Activated naive CD4-positive, alpha-beta T cell treated with anti-CD3 and anti-CD28 coated beads, Interleukin-2, amount 50 U/mL, for 24 hours (primary cell): Measurements from ENCODE around the gene FBXO42.

Source experiments
- H3K27ac Mint-ChIP-seq: one replicate; pipeline ENCODE4 v1.8.0; 2021; ENCODE audit warnings: mild to moderate bottlenecking, mixed read lengths
- H3K27me3 Mint-ChIP-seq: one replicate; pipeline ENCODE4 v1.8.0; 2021; ENCODE audit warnings: mixed read lengths
- H3K36me3 Mint-ChIP-seq: one replicate; pipeline ENCODE4 v1.8.0; 2021; ENCODE audit warnings: mixed read lengths
- H3K4me1 Mint-ChIP-seq: one replicate; pipeline ENCODE4 v1.8.0; 2021; ENCODE audit warnings: mixed read lengths
- H3K4me3 Mint-ChIP-seq: one replicate; pipeline ENCODE4 v1.8.0; 2021; ENCODE audit warnings: mild to moderate bottlenecking, mixed read lengths
- H3K9me3 Mint-ChIP-seq: one replicate; pipeline ENCODE4 v1.8.0; 2021; ENCODE audit warnings: mixed read lengths

FBXO42 gene

GRCh38 chr1:16302709-16303627 lies 49.3 kb downstream of the FBXO42 start:
- H3K9me3 Mint-ChIP-seq = no peaks in the 10 kb centered on the region
- peaks cover 5% of the 10 kb centered on the region for H3K4me1 Mint-ChIP-seq
- no peak overlapping the region for H3K27ac Mint-ChIP-seq
- H3K27me3 Mint-ChIP-seq = no peaks in the 10 kb centered on the region
- H3K36me3 Mint-ChIP-seq = peaks cover 17% of the 10 kb centered on the region
- no peak overlapping the region for H3K4me3 Mint-ChIP-seq

- Mint-ChIP-seq H3K27ac (no peak overlapping the region), H3K4me1 (peaks cover 5% of the 10 kb centered on the region), H3K4me3 (no peak overlapping the region), H3K9me3 (no peaks in the 10 kb centered on the region), H3K36me3 (peaks cover 14% of the 10 kb centered on the region), H3K27me3 (no peaks in the 10 kb centered on the region)
Observed at GRCh38 chr1:16300436-16300835, 51.8 kb downstream of the FBXO42 start.

GRCh38 chr1:16298653-16299052 lies 53.6 kb downstream of the FBXO42 start:
- Mint-ChIP-seq H3K4me3 (no peak overlapping the region), H3K9me3 (no peaks in the 10 kb centered on the region), H3K4me1 (peaks cover 12% of the 10 kb centered on the region), H3K27ac (no peak overlapping the region), H3K27me3 (no peaks in the 10 kb centered on the region), H3K36me3 (peaks cover 17% of the 10 kb centered on the region)

- no peak overlapping the region for H3K4me3 Mint-ChIP-seq
- H3K27ac Mint-ChIP-seq = no peak overlapping the region
Observed at GRCh38 chr1:16296643-16297042, 55.6 kb downstream of the FBXO42 start.

GRCh38 chr1:16294219-16295212 lies 57.8 kb downstream of the FBXO42 start:
- Mint-ChIP-seq H3K36me3 (peaks cover 6% of the 10 kb centered on the region), H3K4me3 (no peak overlapping the region), H3K27ac (no peak overlapping the region), H3K4me1 (peaks cover 7% of the 10 kb centered on the region), H3K9me3 (no peaks in the 10 kb centered on the region), H3K27me3 (no peaks in the 10 kb centered on the region)

More at GRCh38 chr1:16296643-16297042, 55.6 kb downstream of the FBXO42 start:
- Mint-ChIP-seq H3K4me1 (peaks cover 12% of the 10 kb centered on the region), H3K36me3 (peaks cover 6% of the 10 kb centered on the region), H3K27me3 (no peaks in the 10 kb centered on the region), H3K9me3 (no peaks in the 10 kb centered on the region)

GRCh38 chr1:16293538-16293937 lies 58.7 kb downstream of the FBXO42 start:
- Mint-ChIP-seq H3K27me3 (no peaks in the 10 kb centered on the region), H3K9me3 (no peaks in the 10 kb centered on the region), H3K4me1 (peaks cover 7% of the 10 kb centered on the region), H3K36me3 (peaks cover 8% of the 10 kb centered on the region), H3K27ac (no peak overlapping the region), H3K4me3 (no peak overlapping the region)

GRCh38 chr1:16292739-16293138 lies 59.5 kb downstream of the FBXO42 start:
- H3K27me3 Mint-ChIP-seq = no peaks in the 10 kb centered on the region
- H3K4me1 Mint-ChIP-seq = peaks cover 7% of the 10 kb centered on the region
- H3K9me3 Mint-ChIP-seq = no peaks in the 10 kb centered on the region
- peaks cover 9% of the 10 kb centered on the region for H3K36me3 Mint-ChIP-seq
- no peak overlapping the region for H3K4me3 Mint-ChIP-seq
- no peak overlapping the region for H3K27ac Mint-ChIP-seq

GRCh38 chr1:16289959-16290358 lies 62.3 kb downstream of the FBXO42 start:
- no peaks in the 10 kb centered on the region for H3K9me3 Mint-ChIP-seq
- H3K27ac Mint-ChIP-seq = no peak overlapping the region

GRCh38 chr1:16286122-16286521 lies 66.2 kb downstream of the FBXO42 start:
- no peak overlapping the region for H3K4me3 Mint-ChIP-seq
- H3K9me3 Mint-ChIP-seq = no peaks in the 10 kb centered on the region
- H3K36me3 Mint-ChIP-seq = peaks cover 8% of the 10 kb centered on the region
- no peak overlapping the region for H3K27ac Mint-ChIP-seq
- peaks cover 4% of the 10 kb centered on the region for H3K4me1 Mint-ChIP-seq
- H3K27me3 Mint-ChIP-seq = no peaks in the 10 kb centered on the region

More at GRCh38 chr1:16289959-16290358, 62.3 kb downstream of the FBXO42 start:
- H3K4me3 Mint-ChIP-seq = no peak overlapping the region
- peaks cover 9% of the 10 kb centered on the region for H3K36me3 Mint-ChIP-seq
- peaks cover 6% of the 10 kb centered on the region for H3K4me1 Mint-ChIP-seq
- no peaks in the 10 kb centered on the region for H3K27me3 Mint-ChIP-seq

- Mint-ChIP-seq H3K4me3 (no peak overlapping the region), H3K9me3 (no peaks in the 10 kb centered on the region), H3K27ac (no peak overlapping the region), H3K4me1 (peaks cover 10% of the 10 kb centered on the region), H3K27me3 (no peaks in the 10 kb centered on the region), H3K36me3 (peaks cover 2% of the 10 kb centered on the region)
Observed at GRCh38 chr1:16281765-16282164, 70.5 kb downstream of the FBXO42 start.

GRCh38 chr1:16279186-16279585 lies 73.1 kb downstream of the FBXO42 start:
- Mint-ChIP-seq H3K27me3 (no peaks in the 10 kb centered on the region), H3K27ac (no peak overlapping the region), H3K4me3 (no peak overlapping the region), H3K9me3 (no peaks in the 10 kb centered on the region), H3K36me3 (peaks cover 4% of the 10 kb centered on the region), H3K4me1 (peaks cover 17% of the 10 kb centered on the region)

- Mint-ChIP-seq H3K27ac (peak overlapping the region; percentile 12), H3K4me1 (peaks cover 22% of the 10 kb centered on the region), H3K4me3 (no peak overlapping the region), H3K27me3 (no peaks in the 10 kb centered on the region), H3K9me3 (no peaks in the 10 kb centered on the region), H3K36me3 (peaks cover 5% of the 10 kb centered on the region)
Observed at GRCh38 chr1:16276302-16277030, 75.8 kb downstream of the FBXO42 start.

- no peak overlapping the region for H3K27ac Mint-ChIP-seq
- H3K36me3 Mint-ChIP-seq = peaks cover 8% of the 10 kb centered on the region
- no peaks in the 10 kb centered on the region for H3K9me3 Mint-ChIP-seq
- H3K27me3 Mint-ChIP-seq = no peaks in the 10 kb centered on the region
- H3K4me3 Mint-ChIP-seq = no peak overlapping the region
- peaks cover 29% of the 10 kb centered on the region for H3K4me1 Mint-ChIP-seq
Observed at GRCh38 chr1:16275591-16275990, 76.7 kb downstream of the FBXO42 start.

- peak overlapping the region; percentile 79 for H3K27ac Mint-ChIP-seq
- H3K36me3 Mint-ChIP-seq = peaks cover 2% of the 10 kb centered on the region
Observed at GRCh38 chr1:16267690-16268180, 84.5 kb downstream of the FBXO42 start.

More at GRCh38 chr1:16267690-16268180, 84.5 kb downstream of the FBXO42 start:
- Mint-ChIP-seq H3K4me1 (peaks cover 37% of the 10 kb centered on the region), H3K27me3 (no peaks in the 10 kb centered on the region), H3K9me3 (no peaks in the 10 kb centered on the region), H3K4me3 (no peak overlapping the region)
